A549 (cell line): Measurements from ENCODE around the gene SLBP. TPM values are rescaled to one million over a fixed set of nuclear protein-coding genes. Genes with fewer than 3 reads are reported as not detected.

Source experiments
- ATAC-seq, 2 experiments: fragments of 200-7000 bp in 1 of 2; fragments of >200 bp in 1 of 2; cut with Nextera tagmentation in 1 of 2; cut with Tn5 transposase in 1 of 2; 3 replicates each; pipeline versions ENCODE4 v1.8.0 to v1.9.1; 2018 to 2020; ENCODE audit warnings: mild to moderate bottlenecking in 1 of 2, moderate library complexity in 1 of 2
- CTCF ChIA-PET: fragments of 300-600 bp; sonication (Branson Sonifier 250); formaldehyde crosslinking; extraction: SDS; loops from one replicate; lab custom pipeline; 2021; ENCODE audit warnings: antibody characterized with exemption, inconsistent platforms; lab: Yijun Ruan, JAX
- POLR2A ChIA-PET: fragments of 350-600 bp; formaldehyde crosslinking; extraction: SDS; loops from one replicate; lab custom pipeline; 2021; ENCODE audit warnings: antibody characterized with exemption, inconsistent platforms; lab: Yijun Ruan, JAX
- DNase-seq, 2 experiments: peaks; one replicate each; pipeline versions ENCODE4 v3.0.0 to v3.0.0-alpha.2; 2011 to 2016; ENCODE audit warnings: low read depth in 1 of 2, low spot score in 1 of 2
- FAIRE-seq: peaks from 2 replicates; lab custom pipeline; 2011; peaks lifted over from hg19 to GRCh38; lab: Jason Lieb, UNC
- H3K27ac ChIP-seq, 2 experiments: fragments of >200 bp; sonication (Bioruptor Twin); formaldehyde crosslinking; 3 replicates each; pipeline ENCODE4 v1.5.1; 2016 to 2017
- H3K4me1 ChIP-seq: fragments of >200 bp; sonication (Bioruptor Twin); formaldehyde crosslinking; 3 replicates; pipeline ENCODE4 v1.6.1; 2016
- H3K4me2 ChIP-seq: fragments of >200 bp; sonication (Bioruptor Twin); formaldehyde crosslinking; 3 replicates; pipeline ENCODE4 v1.6.1; 2016
- H3K4me3 ChIP-seq: fragments of >200 bp; sonication (Bioruptor Twin); formaldehyde crosslinking; 3 replicates; pipeline ENCODE4 v1.5.1; 2016
- H3K9me3 ChIP-seq: fragments of >200 bp; sonication (Bioruptor Twin); formaldehyde crosslinking; 3 replicates; pipeline ENCODE4 v1.6.1; 2016
- CBX2 ChIP-seq: fragments of 200-600 bp; sonication (generic); IDR thresholded peaks from 2 replicates; pipeline ENCODE4 v1.6.1; 2016; ENCODE audit warnings: low read depth, mild to moderate bottlenecking, borderline replicate concordance
- CEBPB ChIP-seq, 2 experiments: fragments of >200 bp in 1 of 2; sonication (Bioruptor Twin) in 1 of 2; formaldehyde crosslinking in 1 of 2; IDR thresholded peaks; 2 replicates each; pipeline ENCODE4 v1.6.1; 2012 to 2016
- CHD4 ChIP-seq: fragments of 200-600 bp; sonication (generic); IDR thresholded peaks from 2 replicates; pipeline ENCODE4 v1.6.1; 2016; ENCODE audit warnings: antibody characterized with exemption, mild to moderate bottlenecking, borderline replicate concordance
- EHMT2 ChIP-seq: fragments of 200-600 bp; sonication (generic); IDR thresholded peaks from 2 replicates; pipeline ENCODE4 v1.6.1; 2016; ENCODE audit warnings: antibody characterized with exemption, low read depth, mild to moderate bottlenecking, moderate library complexity
- FOXS1 ChIP-seq: fragments of 250-450 bp; sonication (Bioruptor Pico); IDR thresholded peaks from 2 replicates; pipeline ENCODE4 v1.5.0; 2020; ENCODE audit warnings: mild to moderate bottlenecking, moderate library complexity
- HDAC2 ChIP-seq: fragments of 200-600 bp; sonication (generic); IDR thresholded peaks from 2 replicates; pipeline ENCODE4 v1.6.1; 2016
- HOXA7 ChIP-seq: fragments of 250-450 bp; sonication (Bioruptor Pico); IDR thresholded peaks from 2 replicates; pipeline ENCODE4 v1.5.0; 2020; ENCODE audit warnings: mild to moderate bottlenecking, moderate library complexity
- JUNB ChIP-seq: fragments of >200 bp; sonication (Bioruptor Twin); formaldehyde crosslinking; IDR thresholded peaks from 2 replicates; pipeline ENCODE4 v1.6.1; 2016
- NFE2L2 ChIP-seq: fragments of 150-350 bp; conservative IDR thresholded peaks from 2 replicates; pipeline ENCODE4 v1.6.1; 2014; ENCODE audit warnings: low read length
- NR3C1 ChIP-seq: fragments of >200 bp; sonication (Bioruptor Twin); formaldehyde crosslinking; IDR thresholded peaks from 3 replicates; pipeline ENCODE4 v1.6.1; 2017
- POLR2A ChIP-seq: IDR thresholded peaks from 2 replicates; pipeline ENCODE4 v1.6.1; 2012; ENCODE audit warnings: mild to moderate bottlenecking, low read length
- POLR2AphosphoS2 ChIP-seq: conservative IDR thresholded peaks from 2 replicates; pipeline ENCODE4 v1.6.1; 2012; ENCODE audit warnings: low read length, improper control_type of control experiment, inconsistent platforms
- RARB ChIP-seq: fragments of 250-450 bp; sonication (Bioruptor Pico); IDR thresholded peaks from 2 replicates; pipeline ENCODE4 v1.8.0; 2021; ENCODE audit warnings: mild to moderate bottlenecking, moderate library complexity
- REST ChIP-seq: fragments of 200-600 bp; sonication (generic); IDR thresholded peaks from 2 replicates; pipeline ENCODE4 v1.6.1; 2016; ENCODE audit warnings: antibody characterized with exemption, mild to moderate bottlenecking, moderate library complexity
- RFX5 ChIP-seq: fragments of 450-650 bp; IDR thresholded peaks from 2 replicates; pipeline ENCODE4 v1.7.1; 2014; ENCODE audit warnings: antibody characterized with exemption, mild to moderate bottlenecking, moderate library complexity
- RNF2 ChIP-seq: fragments of 200-600 bp; sonication (generic); IDR thresholded peaks from 2 replicates; pipeline ENCODE4 v1.6.1; 2016; ENCODE audit warnings: low read depth, mild to moderate bottlenecking, antibody characterized with exemption, moderate library complexity, borderline replicate concordance
- ZC3H11A ChIP-seq: fragments of 450-650 bp; IDR thresholded peaks from 2 replicates; pipeline ENCODE4 v1.6.1; 2014; ENCODE audit warnings: antibody characterized with exemption, mild to moderate bottlenecking
- WGBS: methylation state at CpG from one replicate; pipeline ENCODE4 v1.1.6; 2017; ENCODE audit errors: missing lambda C conversion rate; 5-methylcytosine and 5-hydroxymethylcytosine counted together
- polyA plus RNA-seq, 4 experiments: library from polyadenylated mRNA; depleted of rRNA in 3 of 4; stranded (reverse); fragments of >200 nt; fragmentation: RNase III in 1 of 4; extraction: RNeasy Plus Mini Kit Qiagen cat#74134 plus additional on column Dnase treatment in 1 of 4; gene quantifications; 2 replicates in 3 of 4; 3 replicates in 1 of 4; pipeline ENCODE4 v1.2.3, GENCODE V29; 2011 to 2017
- TF ChIP-seq, protein P1 (sequence below): fragments of 250-450 bp; sonication (Bioruptor Pico); IDR thresholded peaks from 2 replicates; pipeline ENCODE4 v1.5.0; 2021; ENCODE audit warnings: mild to moderate bottlenecking, moderate library complexity, borderline replicate concordance
- TF ChIP-seq, protein P2 (sequence below): IDR thresholded peaks from 2 replicates; pipeline ENCODE4 v1.6.1; 2012; ENCODE audit warnings: low read depth, borderline replicate concordance

SLBP gene
- polyA plus RNA-seq, 2 of the 4 experiments (the other 2 are of a cell fraction), result 80.5 to 89.9 TPM

DNA sequence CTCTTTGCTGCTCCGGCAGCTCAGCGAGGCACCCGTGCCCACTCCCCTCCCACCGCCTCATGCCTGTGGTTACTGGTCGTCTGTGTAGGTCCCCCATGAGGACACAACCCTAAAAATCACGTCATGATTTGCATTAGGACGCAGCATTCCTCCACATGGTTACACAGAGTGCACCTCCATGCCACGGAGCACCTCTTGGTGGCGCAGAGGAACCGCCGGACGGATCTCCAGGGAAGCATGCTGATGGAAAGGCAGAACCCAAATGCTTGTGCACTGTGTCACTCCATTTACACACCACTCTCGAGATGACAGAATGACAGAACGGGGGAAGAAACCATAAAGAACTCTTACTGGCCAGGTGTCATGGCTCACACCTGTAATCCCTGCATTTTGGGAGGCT lies 50.4 kb downstream of the SLBP start:
- CTCF ChIA-PET, result no interaction called here
- peak in 1 of 2 experiments; percentile 38 for DNase-seq
- H3K27ac ChIP-seq, result no peak overlapping the region
- H3K4me3 ChIP-seq, result no peak overlapping the region
- H3K4me1 ChIP-seq, result no peaks in the 10 kb centered on the region
- WGBS, result 65% methylated on average over 10 of the region's 14 CpGs
- TF ChIP-seq CHD4 (no peak), JUNB (no peak), NFE2L2 (no peak), POLR2A (no peak), CEBPB (IDR thresholded peaks at IDR 0.05) (no peak), RFX5 (no peak), EHMT2 (no peak), RNF2 (no peak), NR3C1 (no peak), REST (no peak), ZC3H11A (no peak), RARB (CRISPR knock-in tag) (no peak)
- TF ChIP-seq, protein P1, sequence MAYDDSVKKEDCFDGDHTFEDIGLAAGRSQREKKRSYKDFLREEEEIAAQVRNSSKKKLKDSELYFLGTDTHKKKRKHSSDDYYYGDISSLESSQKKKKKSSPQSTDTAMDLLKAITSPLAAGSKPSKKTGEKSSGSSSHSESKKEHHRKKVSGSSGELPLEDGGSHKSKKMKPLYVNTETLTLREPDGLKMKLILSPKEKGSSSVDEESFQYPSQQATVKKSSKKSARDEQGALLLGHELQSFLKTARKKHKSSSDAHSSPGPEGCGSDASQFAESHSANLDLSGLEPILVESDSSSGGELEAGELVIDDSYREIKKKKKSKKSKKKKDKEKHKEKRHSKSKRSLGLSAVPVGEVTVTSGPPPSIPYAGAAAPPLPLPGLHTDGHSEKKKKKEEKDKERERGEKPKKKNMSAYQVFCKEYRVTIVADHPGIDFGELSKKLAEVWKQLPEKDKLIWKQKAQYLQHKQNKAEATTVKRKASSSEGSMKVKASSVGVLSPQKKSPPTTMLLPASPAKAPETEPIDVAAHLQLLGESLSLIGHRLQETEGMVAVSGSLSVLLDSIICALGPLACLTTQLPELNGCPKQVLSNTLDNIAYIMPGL (CRISPR knock-in tag), result no peak
- TF ChIP-seq, all 56 proteins: peak for 0
- FAIRE-seq, result no peak
- Histone ChIP-seq H3K9me3 (no peaks in the 10 kb centered on the region), H3K4me2 (no peak overlapping the region)
- ATAC-seq, result peak in 1 of 2 experiments; percentile 46; a peak in 2 of 6 replicates
- POLR2A ChIA-PET, result interaction anchor here (0.7 kb wide), 1 partner anchor 50 kb away, joined by 6 read pairs; the partner anchor contains the start of gene SLBP

GRCh38 chr4:1660948-1661677 lies 51.0 kb downstream of the SLBP start:
- WGBS, result 90% methylated on average over 21 of the region's 25 CpGs
- H3K4me1 ChIP-seq, result no peaks in the 10 kb centered on the region
- ChIA-PET CTCF (interaction anchor here (1.2 kb wide), 1 partner anchor 238 kb away, joined by 3 read pairs; no protein-coding TSS in a partner anchor), POLR2A (no interaction called here)
- TF ChIP-seq FOXS1 (CRISPR knock-in tag) (no peak), POLR2AphosphoS2 (no peak), HOXA7 (no peak), CBX2 (no peak), HDAC2 (no peak)
- TF ChIP-seq, protein P2, sequence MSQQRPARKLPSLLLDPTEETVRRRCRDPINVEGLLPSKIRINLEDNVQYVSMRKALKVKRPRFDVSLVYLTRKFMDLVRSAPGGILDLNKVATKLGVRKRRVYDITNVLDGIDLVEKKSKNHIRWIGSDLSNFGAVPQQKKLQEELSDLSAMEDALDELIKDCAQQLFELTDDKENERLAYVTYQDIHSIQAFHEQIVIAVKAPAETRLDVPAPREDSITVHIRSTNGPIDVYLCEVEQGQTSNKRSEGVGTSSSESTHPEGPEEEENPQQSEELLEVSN, result no peak
- FAIRE-seq (no peak), ATAC-seq (no peak), DNase-seq (no peak)
- no peaks in the 10 kb centered on the region for H3K9me3 ChIP-seq
- H3K4me2 ChIP-seq, result no peak overlapping the region
- H3K4me3 ChIP-seq, result no peak overlapping the region
- no peak overlapping the region for H3K27ac ChIP-seq
